ENCODE measurements around the gene KRT28.

The KRT28 gene

DNA sequence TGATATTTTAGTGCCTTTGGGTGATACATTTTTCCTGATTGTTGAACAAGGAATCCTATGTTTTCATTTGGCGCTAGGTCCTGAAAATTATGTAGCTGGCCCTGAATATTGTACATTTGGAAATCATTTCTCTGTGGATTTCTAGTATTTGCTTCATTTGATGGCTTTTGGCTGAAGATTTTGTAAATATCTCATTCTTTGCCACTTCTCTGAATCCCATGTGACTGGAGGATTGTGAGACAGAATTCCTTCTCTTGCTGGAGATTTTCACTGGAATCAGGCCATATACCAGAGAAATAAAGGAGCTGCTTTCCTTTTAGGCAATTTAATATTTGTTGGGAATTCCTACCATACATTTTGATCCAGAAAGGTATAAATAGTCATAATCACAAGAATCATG lies 8.6 kb downstream of the KRT28 start:
- TF ChIP-seq, protein P1, sequence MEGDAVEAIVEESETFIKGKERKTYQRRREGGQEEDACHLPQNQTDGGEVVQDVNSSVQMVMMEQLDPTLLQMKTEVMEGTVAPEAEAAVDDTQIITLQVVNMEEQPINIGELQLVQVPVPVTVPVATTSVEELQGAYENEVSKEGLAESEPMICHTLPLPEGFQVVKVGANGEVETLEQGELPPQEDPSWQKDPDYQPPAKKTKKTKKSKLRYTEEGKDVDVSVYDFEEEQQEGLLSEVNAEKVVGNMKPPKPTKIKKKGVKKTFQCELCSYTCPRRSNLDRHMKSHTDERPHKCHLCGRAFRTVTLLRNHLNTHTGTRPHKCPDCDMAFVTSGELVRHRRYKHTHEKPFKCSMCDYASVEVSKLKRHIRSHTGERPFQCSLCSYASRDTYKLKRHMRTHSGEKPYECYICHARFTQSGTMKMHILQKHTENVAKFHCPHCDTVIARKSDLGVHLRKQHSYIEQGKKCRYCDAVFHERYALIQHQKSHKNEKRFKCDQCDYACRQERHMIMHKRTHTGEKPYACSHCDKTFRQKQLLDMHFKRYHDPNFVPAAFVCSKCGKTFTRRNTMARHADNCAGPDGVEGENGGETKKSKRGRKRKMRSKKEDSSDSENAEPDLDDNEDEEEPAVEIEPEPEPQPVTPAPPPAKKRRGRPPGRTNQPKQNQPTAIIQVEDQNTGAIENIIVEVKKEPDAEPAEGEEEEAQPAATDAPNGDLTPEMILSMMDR (IDR thresholded peaks at IDR 0.05; ENCODE audit: low read depth, low read length) = no peak
- peak in 1 of 2 donors; percentile 15 for DNase-seq (ENCODE audit: low read depth in 2 of 2)
- no peak overlapping the region for H3K4me3 ChIP-seq (replicated peaks in 1 of 2; ENCODE audit: low read depth in 2 of 2, low read length in 2 of 2)

DNA sequence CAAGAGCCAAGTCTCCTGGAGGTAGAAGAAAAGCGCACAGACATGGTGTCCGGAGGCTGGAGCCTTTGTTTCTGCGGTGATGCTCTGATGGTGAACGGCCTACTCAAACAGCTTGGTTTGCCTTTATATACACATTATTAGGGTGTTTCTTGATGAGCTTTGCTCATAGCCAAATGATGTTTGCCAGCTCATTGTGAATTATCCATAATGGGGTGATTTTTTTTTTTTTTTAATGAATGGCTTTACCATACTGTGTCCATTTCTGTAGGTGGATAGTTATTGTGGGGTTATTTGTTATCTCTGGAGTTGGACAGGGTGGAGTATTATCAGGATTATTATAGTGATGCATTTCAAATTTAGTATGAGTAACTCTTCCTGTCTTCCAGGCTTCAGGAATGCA lies 17.3 kb downstream of the KRT28 start, which contains the start of gene KRT27:
Gene KRT27, minus strand, starts transcription at position 101 of the 400 bp plus-strand sequence. Its CDS starts 57 bp downstream, at position 44.
- TF ChIP-seq, protein P1 (IDR thresholded peaks at IDR 0.05; ENCODE audit: low read depth, low read length) = no peak
- no peak within 1 kb of the TSS for H3K4me3 ChIP-seq (replicated peaks in 1 of 2; ENCODE audit: low read depth in 2 of 2, low read length in 2 of 2)
- no peak for DNase-seq (ENCODE audit: low read depth in 2 of 2)

DNA sequence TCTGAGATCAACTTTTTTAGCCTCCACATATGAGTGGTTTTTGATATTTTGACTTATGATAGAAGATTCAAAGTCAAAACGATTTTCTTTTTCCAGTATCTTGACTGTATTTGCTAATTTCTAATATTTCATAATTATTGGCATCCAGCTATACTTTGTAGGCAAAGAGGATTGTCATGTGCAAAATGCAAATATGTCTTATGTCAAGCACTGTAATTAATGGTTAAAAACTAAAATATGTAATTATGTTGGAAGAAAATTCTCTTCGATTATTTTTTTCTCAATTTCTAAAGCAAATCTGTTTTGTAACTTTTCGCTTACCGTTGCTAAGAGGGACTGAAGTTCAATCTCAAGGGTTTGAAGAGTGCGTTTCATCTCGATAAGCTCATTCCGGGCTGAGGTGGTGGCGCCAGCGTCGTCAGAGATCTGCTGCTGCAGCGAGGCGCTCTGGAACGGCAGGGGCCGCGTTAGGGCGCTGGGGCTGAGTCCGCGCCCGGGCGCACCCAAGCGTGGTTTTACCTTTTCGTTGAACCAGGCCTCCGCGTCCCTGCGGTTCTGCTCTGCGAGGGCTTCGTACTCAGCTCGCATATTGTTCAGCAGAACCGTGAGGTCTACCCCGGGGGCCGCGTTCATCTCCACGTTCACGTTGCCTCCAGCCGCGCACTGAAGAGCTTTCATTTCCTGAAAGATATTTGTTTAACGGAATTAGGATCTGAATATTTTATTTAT lies 20.4 kb downstream of the KRT28 start:
- DNase-seq (ENCODE audit: low read depth in 2 of 2) = no peak
- no peak overlapping the region for H3K4me3 ChIP-seq (replicated peaks in 1 of 2; ENCODE audit: low read depth in 2 of 2, low read length in 2 of 2)
- TF ChIP-seq, protein P1 (IDR thresholded peaks at IDR 0.05; ENCODE audit: low read depth, low read length) = no peak

DNA sequence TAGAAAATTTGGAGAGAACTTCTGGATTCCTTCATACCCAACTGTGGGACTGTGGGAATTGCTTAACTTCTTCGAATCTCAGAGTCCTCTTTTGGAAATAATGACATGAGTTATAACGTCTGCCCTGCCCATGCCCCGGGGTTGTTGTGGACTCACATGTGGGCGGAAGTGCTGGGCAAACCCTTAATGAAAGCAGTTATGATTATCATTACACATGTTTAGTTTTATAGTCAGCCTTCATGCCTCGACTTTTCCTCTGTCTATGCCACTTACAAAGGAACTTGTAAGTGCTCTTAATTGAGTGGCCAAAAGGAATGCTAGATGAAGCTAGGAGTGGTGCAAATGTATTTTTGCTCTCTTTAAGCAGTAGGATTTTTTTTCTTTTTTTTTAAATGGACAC lies 21.3 kb downstream of the KRT28 start:
- TF ChIP-seq, protein P1 (IDR thresholded peaks at IDR 0.05; ENCODE audit: low read depth, low read length) = no peak
- no peak for DNase-seq (ENCODE audit: low read depth in 2 of 2)
- no peak overlapping the region for H3K4me3 ChIP-seq (replicated peaks in 1 of 2; ENCODE audit: low read depth in 2 of 2, low read length in 2 of 2)

DNA sequence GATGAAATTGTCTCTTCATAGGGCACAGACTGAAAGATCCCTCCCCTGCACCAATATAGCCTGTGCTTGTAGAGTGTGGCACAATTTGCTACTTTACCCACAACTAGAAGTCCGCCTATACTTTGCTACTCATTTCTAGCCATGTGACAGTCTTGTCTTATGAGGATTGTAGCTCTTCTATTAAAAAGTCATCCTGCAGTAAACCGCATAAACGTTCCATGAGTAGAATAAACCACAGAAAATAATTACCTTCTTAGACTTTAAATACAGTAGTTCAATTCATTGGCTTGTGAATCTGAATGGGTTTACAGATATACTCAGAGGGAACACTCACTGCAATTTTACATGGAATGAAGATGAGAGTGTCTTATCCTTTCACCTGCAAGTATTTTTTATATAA lies 21.8 kb downstream of the KRT28 start:
- TF ChIP-seq, protein P1 (IDR thresholded peaks at IDR 0.05; ENCODE audit: low read depth, low read length) = no peak
- H3K4me3 ChIP-seq (replicated peaks in 1 of 2; ENCODE audit: low read depth in 2 of 2, low read length in 2 of 2) = no peak overlapping the region
- DNase-seq (ENCODE audit: low read depth in 2 of 2) = no peak

DNA sequence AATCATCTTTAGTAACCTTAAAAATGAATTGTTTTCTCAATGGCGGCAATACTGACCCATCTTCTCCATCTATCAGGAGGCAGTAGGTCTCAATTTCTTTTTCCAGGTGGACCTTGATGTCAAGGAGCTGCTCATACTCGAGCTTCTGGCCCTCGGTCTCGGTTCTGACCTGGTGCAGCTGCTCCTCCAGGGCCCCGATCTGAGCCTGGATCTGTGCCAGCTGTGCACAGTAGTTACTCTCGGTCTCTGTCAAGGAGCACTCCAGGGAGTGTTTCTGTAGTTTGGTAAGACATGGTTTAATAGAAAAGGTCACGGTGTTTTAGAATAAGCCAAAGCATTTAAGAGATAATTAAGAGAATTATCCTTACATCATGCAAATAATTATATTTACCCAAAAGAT lies 22.3 kb downstream of the KRT28 start:
- TF ChIP-seq, protein P1 (IDR thresholded peaks at IDR 0.05; ENCODE audit: low read depth, low read length) = no peak
- no peak for DNase-seq (ENCODE audit: low read depth in 2 of 2)
- no peak overlapping the region for H3K4me3 ChIP-seq (replicated peaks in 1 of 2; ENCODE audit: low read depth in 2 of 2, low read length in 2 of 2)

DNA sequence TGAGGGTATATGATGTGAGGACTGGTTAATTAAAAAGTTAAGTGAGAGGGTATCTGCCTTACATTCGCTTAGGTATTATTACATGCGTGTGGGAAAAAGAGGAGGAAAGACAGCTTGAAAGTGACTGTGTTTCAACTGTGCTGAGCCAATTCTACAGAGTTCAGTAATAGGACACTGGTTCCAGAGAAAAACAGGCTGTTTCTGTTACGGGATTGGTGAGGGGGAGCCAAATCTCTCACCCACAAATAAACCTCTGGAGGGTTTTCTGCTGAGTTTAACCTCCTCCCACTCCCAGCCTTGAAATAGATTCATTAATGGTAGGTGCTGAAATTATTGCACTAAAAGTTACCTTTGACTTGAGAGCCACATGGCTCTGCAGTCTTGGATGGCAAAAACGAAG lies 23.8 kb downstream of the KRT28 start:
- TF ChIP-seq, protein P1 (IDR thresholded peaks at IDR 0.05; ENCODE audit: low read depth, low read length) = no peak
- DNase-seq (ENCODE audit: low read depth in 2 of 2) = no peak
- H3K4me3 ChIP-seq (replicated peaks in 1 of 2; ENCODE audit: low read depth in 2 of 2, low read length in 2 of 2) = no peak overlapping the region

Data from cardiac fibroblast (primary cell).